NCI-H2107 treated with DMSO at 0.1 percent for 48 hours (cell line): ENCODE data around the gene TUBA1C.
A peak's percentile ranks its signal among the peaks of the same experiment; 100 is the strongest.
"Not testable (repeated sequence)": the region's sequence is repeated elsewhere in the genome, so short reads cannot be mapped to it uniquely, and the experiment has no call there.

ENCODE experiments used
- DNase-seq: peaks from one replicate; lab custom pipeline; 2025; ENCODE audit not compliant: unreplicated experiment; lab: John Stamatoyannopoulos, UW

TUBA1C gene

GRCh38 chr12:49282740-49283375 is 18.0 kb downstream of the TUBA1C start:
- not testable (repeated sequence) for DNase-seq

GRCh38 chr12:49283541-49284429 is 18.9 kb downstream of the TUBA1C start:
- DNase-seq = no peak

GRCh38 chr12:49284672-49285071 is 19.8 kb downstream of the TUBA1C start:
- DNase-seq = no peak

GRCh38 chr12:49287876-49288275 is 23.0 kb downstream of the TUBA1C start:
- DNase-seq = no peak

GRCh38 chr12:49288412-49288853 is 23.6 kb downstream of the TUBA1C start:
- peak; percentile 39 for DNase-seq

- no peak for DNase-seq
Observed at GRCh38 chr12:49288922-49289555, 24.2 kb downstream of the TUBA1C start.

- DNase-seq = no peak
Observed at GRCh38 chr12:49292729-49293055, 27.8 kb downstream of the TUBA1C start.

- DNase-seq = no peak
Observed at GRCh38 chr12:49293056-49293956, 28.4 kb downstream of the TUBA1C start.

GRCh38 chr12:49294086-49294803 is 29.4 kb downstream of the TUBA1C start:
- DNase-seq = no peak

GRCh38 chr12:49294804-49295081 is 29.9 kb downstream of the TUBA1C start:
- no peak for DNase-seq

- no peak for DNase-seq
Observed at GRCh38 chr12:49295082-49295936, 30.4 kb downstream of the TUBA1C start, which contains the start of gene PRPH. Gene PRPH, plus strand, starts transcription at chr12:49295147. Its CDS starts 54 bp downstream, at chr12:49295201.

GRCh38 chr12:49296034-49296835 is 31.4 kb downstream of the TUBA1C start:
- DNase-seq = peak; percentile 33

GRCh38 chr12:49296836-49297694 is 32.2 kb downstream of the TUBA1C start:
- no peak for DNase-seq

GRCh38 chr12:49297695-49298060 is 32.8 kb downstream of the TUBA1C start:
- DNase-seq = no peak

- DNase-seq = no peak
Observed at GRCh38 chr12:49298160-49298559, 33.3 kb downstream of the TUBA1C start.

- DNase-seq = no peak
Observed at GRCh38 chr12:49301760-49302159, 36.9 kb downstream of the TUBA1C start.

- no peak for DNase-seq
Observed at GRCh38 chr12:49304161-49304560, 39.3 kb downstream of the TUBA1C start.
